ENCODE results near the gene CXCL9. TPM values are rescaled to one million over a fixed set of nuclear protein-coding genes. Genes with fewer than 3 reads are reported as not detected.
"Not testable (repeated sequence)": the region's sequence is repeated elsewhere in the genome, so short reads cannot be mapped to it uniquely, and the experiment has no call there.

Gene CXCL9
- total and polyA plus RNA-seq, 2 donors (not counting 1 experiment from before 2014, with no cell fraction given), result not detected

DNA sequence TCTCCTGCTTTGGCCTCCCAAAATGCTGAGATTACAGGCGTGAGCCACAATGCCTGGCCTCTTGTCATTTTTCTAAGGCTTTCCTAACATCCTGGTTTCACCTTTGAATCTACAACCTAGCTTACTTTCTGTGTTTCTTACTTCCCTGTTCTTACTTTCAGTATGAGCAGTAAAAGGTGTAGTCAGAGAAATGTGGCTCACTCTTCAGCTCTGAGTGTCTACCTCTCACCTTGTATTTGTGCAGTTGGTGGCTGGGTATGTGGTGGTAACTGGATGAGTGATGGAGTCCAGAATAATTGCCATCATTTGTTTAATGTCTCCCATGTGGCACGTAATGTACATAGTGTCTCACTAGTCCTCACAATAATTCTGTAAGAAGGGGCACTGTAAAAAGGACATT lies 47.7 kb upstream of the CXCL9 start:
- H3K4me3 ChIP-seq (ENCODE audit: control extremely low read depth in 1 of 5, extremely low read depth in 1 of 5, insufficient read depth in 1 of 5, low read depth in 2 of 5, low read length in 4 of 5), result no peak overlapping the region
- no peaks in the 10 kb centered on the region for H3K36me3 ChIP-seq (replicated peaks in 1 of 2; ENCODE audit: control extremely low read depth in 1 of 2, control insufficient read depth in 1 of 2, extremely low read depth in 1 of 2, insufficient read depth in 2 of 2, low read length in 1 of 2)
- H3K9me3 ChIP-seq (ENCODE audit: control extremely low read depth in 1 of 3, control insufficient read depth in 2 of 3, insufficient read depth in 1 of 3, low read length in 2 of 3), result no peaks in the 10 kb centered on the region
- Mint-ChIP-seq H3K9me3 (ENCODE audit: insufficient read depth) (no peaks in the 10 kb centered on the region), H3K27me3 (no peaks in the 10 kb centered on the region), H3K4me3 (peak overlapping the region; percentile 55), H3K27ac (peak overlapping the region; percentile 86), H3K4me1 (peaks cover 19% of the 10 kb centered on the region)
- no peak for TF ChIP-seq EZH2 (IDR thresholded peaks at IDR 0.05; ENCODE audit: borderline replicate concordance, insufficient read depth, low read depth, low read length, poor library complexity, severe bottlenecking)
- no peak for TF ChIP-seq CTCF (IDR thresholded peaks at IDR 0.05)
- H3K27me3 ChIP-seq (replicated peaks in 1 of 4; ENCODE audit: control extremely low read depth in 1 of 4, control insufficient read depth in 3 of 4, insufficient read depth in 4 of 4, low read length in 3 of 4), result no peaks in the 10 kb centered on the region
- intact Hi-C loops (cut with micrococcal nuclease), result loop anchor here (5.0 kb wide), 1 partner anchor 33 kb away; the partner anchor contains the start of gene CXCL10
- peak overlapping the region; percentile 17 for H2AFZ ChIP-seq (ENCODE audit: insufficient read depth, low read depth, low read length, poor library complexity, severe bottlenecking)
- ChIA-PET CTCF (interaction anchor here (1.0 to 4.6 kb wide), 7 partner anchors 9 to 159 kb away, joined by 3 to 31 read pairs (median 5); partner anchors contain the start of gene SDAD1), POLR2A (no interaction called here)
- no peak overlapping the region for H3K9ac ChIP-seq (ENCODE audit: low read length)
- no peaks in the 10 kb centered on the region for H3K79me2 ChIP-seq (ENCODE audit: control insufficient read depth, insufficient read depth, low read length)
- peak; percentile 95 for ATAC-seq (ENCODE audit: low read depth)
- H4K20me1 ChIP-seq (ENCODE audit: control insufficient read depth, insufficient read depth, low read length, poor library complexity, severe bottlenecking), result no peaks in the 10 kb centered on the region
- H3K4me2 ChIP-seq (replicated peaks; ENCODE audit: low read depth, low read length, poor library complexity, severe bottlenecking), result peak overlapping the region; percentile 48
- DNase-seq, result peak; percentile 63
- H3K4me1 ChIP-seq (ENCODE audit: control insufficient read depth in 2 of 2, insufficient read depth in 2 of 2, low read length in 2 of 2), result peaks cover 17 to 20% of the 10 kb centered on the region in 2 donors
- peak overlapping the region; percentile 39 to 69 for H3K27ac ChIP-seq (ENCODE audit: low read length in 2 of 2)
- WGBS (ENCODE audit: insufficient coverage), result 20% methylated on average over 1 of the region's 2 CpGs

- H3K4me1 Mint-ChIP-seq, result peaks cover 14% of the 10 kb centered on the region
- Histone ChIP-seq H3K27me3 (replicated peaks in 1 of 4; ENCODE audit: control extremely low read depth in 1 of 4, control insufficient read depth in 3 of 4, insufficient read depth in 4 of 4, low read length in 3 of 4) (no peaks in the 10 kb centered on the region), H4K20me1 (ENCODE audit: control insufficient read depth, insufficient read depth, low read length, poor library complexity, severe bottlenecking) (no peaks in the 10 kb centered on the region), H3K4me2 (replicated peaks; ENCODE audit: low read depth, low read length, poor library complexity, severe bottlenecking) (no peak overlapping the region), H3K27ac (ENCODE audit: low read length in 2 of 2) (no peak overlapping the region), H3K36me3 (replicated peaks in 1 of 2; ENCODE audit: control extremely low read depth in 1 of 2, control insufficient read depth in 1 of 2, extremely low read depth in 1 of 2, insufficient read depth in 2 of 2, low read length in 1 of 2) (no peaks in the 10 kb centered on the region), H3K79me2 (ENCODE audit: control insufficient read depth, insufficient read depth, low read length) (no peaks in the 10 kb centered on the region), H3K4me3 (ENCODE audit: control extremely low read depth in 1 of 5, extremely low read depth in 1 of 5, insufficient read depth in 1 of 5, low read depth in 2 of 5, low read length in 4 of 5) (no peak overlapping the region), H3K9me3 (ENCODE audit: control extremely low read depth in 1 of 3, control insufficient read depth in 2 of 3, insufficient read depth in 1 of 3, low read length in 2 of 3) (no peaks in the 10 kb centered on the region), H3K4me1 (ENCODE audit: control insufficient read depth in 2 of 2, insufficient read depth in 2 of 2, low read length in 2 of 2) (peaks cover 14 to 17% of the 10 kb centered on the region in 2 donors), H2AFZ (ENCODE audit: insufficient read depth, low read depth, low read length, poor library complexity, severe bottlenecking) (no peak overlapping the region), H3K9ac (ENCODE audit: low read length) (no peak overlapping the region)
- H3K4me3 Mint-ChIP-seq, result no peak overlapping the region
- no peak for DNase-seq
- H3K27ac Mint-ChIP-seq, result no peak overlapping the region
- ATAC-seq (ENCODE audit: low read depth), result no peak
- no peak for TF ChIP-seq CTCF (IDR thresholded peaks at IDR 0.05)
- no peak for TF ChIP-seq EZH2 (IDR thresholded peaks at IDR 0.05; ENCODE audit: borderline replicate concordance, insufficient read depth, low read depth, low read length, poor library complexity, severe bottlenecking)
- no peaks in the 10 kb centered on the region for H3K9me3 Mint-ChIP-seq (ENCODE audit: insufficient read depth)
- H3K27me3 Mint-ChIP-seq, result no peaks in the 10 kb centered on the region
- ChIA-PET CTCF (interaction anchor here (0.7 to 4.6 kb wide), 8 partner anchors 8 to 413 kb away, joined by 3 to 31 read pairs (median 4); partner anchors contain the start of gene SDAD1), POLR2A (no interaction called here)
- intact Hi-C loops (cut with micrococcal nuclease), result no loop called here
- 100% methylated on average over 1 of the region's 4 CpGs for WGBS (ENCODE audit: insufficient coverage)
Measured at GRCh38 chr4:76053730-76054129, 46.4 kb upstream of the CXCL9 start.

DNA sequence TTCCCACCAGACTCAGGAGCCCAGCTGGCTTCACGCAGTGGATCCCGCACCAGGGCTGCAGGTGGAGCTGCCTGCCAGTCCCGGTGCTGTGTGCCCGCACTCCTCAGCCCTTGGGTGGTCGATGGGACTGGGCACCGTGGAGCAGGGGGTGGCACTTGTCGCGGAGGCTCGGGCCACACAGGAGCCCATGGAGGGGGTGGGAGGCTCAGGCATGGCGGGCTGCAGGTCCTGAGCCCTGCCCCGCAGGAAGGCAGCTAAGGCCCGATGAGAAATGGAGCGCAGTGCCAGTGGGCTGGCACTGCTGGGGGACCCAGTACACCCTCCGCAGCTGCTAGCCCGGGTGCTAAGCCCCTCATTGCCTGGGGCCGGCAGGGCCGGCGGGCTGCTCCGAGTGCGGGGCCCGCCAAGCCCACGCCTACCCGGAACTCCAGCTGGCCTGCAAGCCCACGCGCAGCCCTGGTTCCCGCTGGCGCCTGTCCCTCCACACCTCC lies 43.3 kb upstream of the CXCL9 start:
- H3K4me3 ChIP-seq (ENCODE audit: control extremely low read depth in 1 of 5, extremely low read depth in 1 of 5, insufficient read depth in 1 of 5, low read depth in 2 of 5, low read length in 4 of 5); H3K4me3 Mint-ChIP-seq; H3K27me3 ChIP-seq (replicated peaks in 1 of 4; ENCODE audit: control extremely low read depth in 1 of 4, control insufficient read depth in 3 of 4, insufficient read depth in 4 of 4, low read length in 3 of 4); H3K4me1 Mint-ChIP-seq; H3K27ac ChIP-seq (ENCODE audit: low read length in 2 of 2); H3K36me3 ChIP-seq (replicated peaks in 1 of 2; ENCODE audit: control extremely low read depth in 1 of 2, control insufficient read depth in 1 of 2, extremely low read depth in 1 of 2, insufficient read depth in 2 of 2, low read length in 1 of 2); H3K9me3 ChIP-seq (ENCODE audit: control extremely low read depth in 1 of 3, control insufficient read depth in 2 of 3, insufficient read depth in 1 of 3, low read length in 2 of 3); H2AFZ ChIP-seq (ENCODE audit: insufficient read depth, low read depth, low read length, poor library complexity, severe bottlenecking); H3K9ac ChIP-seq (ENCODE audit: low read length); ATAC-seq (ENCODE audit: low read depth); H3K4me2 ChIP-seq (replicated peaks; ENCODE audit: low read depth, low read length, poor library complexity, severe bottlenecking); H3K9me3 Mint-ChIP-seq (ENCODE audit: insufficient read depth); H3K27ac Mint-ChIP-seq; DNase-seq; H3K27me3 Mint-ChIP-seq; H3K79me2 ChIP-seq (ENCODE audit: control insufficient read depth, insufficient read depth, low read length); H4K20me1 ChIP-seq (ENCODE audit: control insufficient read depth, insufficient read depth, low read length, poor library complexity, severe bottlenecking); intact Hi-C loops (cut with micrococcal nuclease); POLR2A ChIA-PET: not testable (repeated sequence)
- H3K4me1 ChIP-seq (ENCODE audit: control insufficient read depth in 2 of 2, insufficient read depth in 2 of 2, low read length in 2 of 2), result peaks cover 12% of the 10 kb centered on the region in 2 donors
- 93% methylated on average over 23 of the region's 27 CpGs for WGBS (ENCODE audit: insufficient coverage)
- CTCF ChIA-PET, result interaction anchor here (0.5 to 0.6 kb wide), 2 partner anchors 18 to 149 kb away, joined by 3 to 4 read pairs; no protein-coding TSS in a partner anchor

All from B cell (primary cell).